Motor neuron (in vitro differentiated cells): ENCODE data around the gene LIPC. TPM values are rescaled to one million over a fixed set of nuclear protein-coding genes. Genes with fewer than 3 reads are reported as not detected.

Experiments used
- ATAC-seq, 8 experiments: fragments of 200-7000 bp; cut with Tn5 transposase; replicated peaks in 6 of 8; 2 replicates each; pipeline ENCODE4 v1.8.0; 2021; ENCODE audit warnings: mild to moderate bottlenecking in 8 of 8, moderate library complexity in 8 of 8
- H3K27ac ChIP-seq, 2 donors: fragments of 250-450 bp; sonication (Bioruptor Pico); 2 replicates each; pipeline ENCODE4 v1.9.0; 2021; ENCODE audit warnings: antibody characterized with exemption in 2 of 2, mild to moderate bottlenecking in 2 of 2, moderate library complexity in 1 of 2
- H3K4me1 ChIP-seq, 2 donors: fragments of 250-450 bp; sonication (Bioruptor Pico); replicated peaks in 1 of 2; 2 replicates each; pipeline ENCODE4 v1.6.1; 2021; ENCODE audit warnings: antibody characterized with exemption in 2 of 2, mild to moderate bottlenecking in 2 of 2, moderate library complexity in 1 of 2
- H3K4me3 ChIP-seq, 5 donors: fragments of 250-450 bp; sonication (Bioruptor Pico); 2 replicates each; pipeline ENCODE4 v1.9.0; 2021; ENCODE audit warnings: antibody characterized with exemption in 5 of 5, mild to moderate bottlenecking in 5 of 5, moderate library complexity in 4 of 5
- WGBS, 10 experiments: fragments of 450-650 bp; shearing (Covaris generic); methylation state at CpG; one replicate each; pipeline ENCODE4 v1.0.0; 2022; 5-methylcytosine and 5-hydroxymethylcytosine counted together
- in situ Hi-C, 9 experiments: fragments of 400-800 bp; cut with MboI; loops; one replicate each; pipeline ENCODE4 v1.15.0; 2021; ENCODE audit warnings: low sequenced_read_pairs in 9 of 9, low pct_unique_long_range_greater_than_20kb in 2 of 9; ENCODE audit not compliant: unreplicated experiment in 9 of 9
- total RNA-seq, 8 experiments: library from RNA; unstranded; fragments of 300-600 nt; gene quantifications; 2 replicates each; pipeline versions ENCODE4 v1.2.3 to v1.2.4, GENCODE V29; 2022

The LIPC gene
- total RNA-seq, 8 experiments from 2014 or later, result 0.14 to 5.0 (median 0.47) TPM; not detected in 5

GRCh38 chr15:58526647-58527192, 94.9 kb downstream of the LIPC start:
- Histone ChIP-seq H3K4me1 (no peaks in the 10 kb centered on the region), H3K27ac (no peak overlapping the region), H3K4me3 (no peak overlapping the region)
- WGBS, 10 experiments, result 71 to 100% (median 82%) methylated on average over 2 to 6 of the region's 7 CpGs; no CpG with 5 or more reads in 4 of the 10 experiments
- in situ Hi-C loops, result no loop called here
- no peak for ATAC-seq

DNA sequence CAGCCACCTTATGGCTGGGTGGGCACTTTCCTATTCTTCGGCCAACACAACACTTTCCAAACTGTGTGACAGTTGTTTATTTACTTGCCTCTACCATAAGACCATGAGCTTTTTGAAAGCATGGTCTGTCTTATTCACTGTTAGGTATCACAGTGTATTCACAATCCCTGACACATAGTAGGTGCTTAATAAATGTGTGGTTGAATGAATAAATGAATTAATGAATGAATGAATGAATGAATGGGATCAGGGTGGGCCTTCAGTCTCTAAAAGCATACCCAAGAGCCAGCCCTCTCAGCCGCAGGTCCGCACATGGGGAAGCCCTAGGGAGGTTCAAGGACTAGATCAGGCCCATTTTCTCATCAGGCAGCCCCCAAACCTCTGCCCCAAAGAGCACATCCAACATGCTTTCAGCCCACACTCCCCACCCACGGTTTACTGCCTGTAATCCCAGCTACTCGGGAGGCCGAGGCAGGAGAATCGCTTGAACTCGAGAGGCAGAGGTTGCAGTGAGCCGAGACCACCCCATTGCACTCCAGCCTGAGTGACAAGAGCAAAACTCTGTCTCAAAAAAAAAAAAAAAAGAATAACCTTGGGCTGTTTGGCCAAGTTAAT, 95.9 kb downstream of the LIPC start:
- no peak for ATAC-seq
- H3K27ac ChIP-seq, result no peak overlapping the region
- no peak overlapping the region for H3K4me3 ChIP-seq
- in situ Hi-C loops, result no loop called here
- no peaks in the 10 kb centered on the region for H3K4me1 ChIP-seq
- 53 to 100% (median 92%) methylated on average over 1 to 5 of the region's 9 CpGs; no CpG with 5 or more reads in 2 of the 10 experiments for WGBS, 10 experiments

DNA sequence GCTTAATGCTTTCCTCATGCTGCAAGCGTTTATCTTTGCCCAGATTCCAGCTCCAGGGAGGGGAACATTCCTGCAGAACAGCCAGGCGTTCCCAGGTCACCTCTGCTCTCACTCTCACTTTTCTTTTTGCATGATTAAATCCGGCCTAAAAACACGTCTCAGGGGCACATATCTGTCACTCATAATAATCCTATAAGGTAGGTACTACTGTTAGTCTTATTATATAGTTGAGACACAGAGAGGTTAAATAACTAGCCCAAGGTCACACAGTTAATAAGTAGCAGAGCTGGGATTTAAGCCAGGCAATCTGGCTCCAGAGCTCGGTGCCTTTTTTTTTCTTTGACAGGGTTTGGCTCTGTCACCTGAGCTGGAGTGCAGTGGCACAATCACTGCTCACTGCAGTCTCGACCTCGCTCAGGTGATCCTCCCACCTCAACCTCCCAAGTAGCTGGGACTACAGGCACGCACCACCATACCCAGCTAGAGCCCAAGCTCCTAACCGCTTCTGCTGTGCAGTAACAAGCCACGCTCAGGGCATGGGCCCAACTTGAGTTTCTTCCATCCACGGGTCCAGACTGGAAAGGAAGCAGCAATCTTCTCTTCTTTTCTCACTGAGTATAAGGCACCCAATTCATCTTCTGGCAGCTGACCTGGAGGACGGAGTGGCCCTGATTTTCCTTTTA, 96.5 kb downstream of the LIPC start:
- H3K4me1 ChIP-seq, result no peaks in the 10 kb centered on the region
- in situ Hi-C loops, result no loop called here
- H3K4me3 ChIP-seq, result no peak overlapping the region
- peak in 3 of 8 experiments; percentile 30 to 74 (median 63) for ATAC-seq
- WGBS, 10 experiments, result 33 to 85% (median 71%) methylated on average over 1 to 9 of the region's 12 CpGs; no CpG with 5 or more reads in 2 of the 10 experiments
- H3K27ac ChIP-seq, result no peak overlapping the region

- in situ Hi-C loops, result no loop called here
- 33 to 100% (median 100%) methylated on average over 1 to 2 of the region's 2 CpGs; no CpG with 5 or more reads in 4 of the 10 experiments for WGBS, 10 experiments
- Histone ChIP-seq H3K27ac (no peak overlapping the region), H3K4me3 (no peak overlapping the region), H3K4me1 (no peaks in the 10 kb centered on the region)
- ATAC-seq, result no peak
These were observed 97.2 kb downstream of the LIPC start for GRCh38 chr15:58529041-58529440.

DNA sequence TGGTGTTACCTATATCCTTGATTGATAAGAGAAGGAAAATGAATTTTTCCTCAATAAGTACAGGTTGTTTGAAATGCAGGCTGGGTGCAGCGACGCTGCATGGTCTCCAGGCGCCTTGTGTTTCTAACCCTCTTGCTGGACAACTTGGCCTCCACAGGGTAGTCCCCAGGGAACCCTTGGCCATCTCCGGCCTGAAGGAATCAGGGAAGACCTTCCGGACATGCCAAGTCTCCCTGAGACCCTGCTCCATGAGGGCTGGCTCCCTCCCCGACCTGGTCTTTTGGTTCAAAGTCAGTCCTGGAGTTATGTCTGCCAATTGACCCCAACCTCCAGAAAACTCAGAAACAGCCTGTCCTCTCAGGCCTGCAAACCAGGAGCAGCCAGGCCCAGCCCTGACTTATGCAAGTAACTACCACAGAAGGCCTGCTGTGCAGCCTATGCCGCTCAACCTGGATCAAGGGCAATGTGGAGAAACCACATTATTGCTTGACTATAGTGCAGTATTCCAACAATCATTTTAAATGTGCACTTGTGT, 98.3 kb downstream of the LIPC start:
- 78 to 97% (median 83%) methylated on average over 3 to 7 of the region's 7 CpGs; no CpG with 5 or more reads in 6 of the 10 experiments for WGBS, 10 experiments

GRCh38 chr15:58532126-58532525, 100.3 kb downstream of the LIPC start:
- 80 to 100% (median 100%) methylated on average over 1 to 3 of the region's 3 CpGs; no CpG with 5 or more reads in 5 of the 10 experiments for WGBS, 10 experiments
- in situ Hi-C loops, result no loop called here
- no peak for ATAC-seq
- no peak overlapping the region for H3K4me3 ChIP-seq
- H3K27ac ChIP-seq, result no peak overlapping the region
- H3K4me1 ChIP-seq, result no peaks in the 10 kb centered on the region

More for the DNA sequence above, 98.3 kb downstream of the LIPC start:
- no peak overlapping the region for H3K4me3 ChIP-seq
- in situ Hi-C loops, result no loop called here
- ATAC-seq, result no peak
- H3K4me1 ChIP-seq, result no peaks in the 10 kb centered on the region
- no peak overlapping the region for H3K27ac ChIP-seq

DNA sequence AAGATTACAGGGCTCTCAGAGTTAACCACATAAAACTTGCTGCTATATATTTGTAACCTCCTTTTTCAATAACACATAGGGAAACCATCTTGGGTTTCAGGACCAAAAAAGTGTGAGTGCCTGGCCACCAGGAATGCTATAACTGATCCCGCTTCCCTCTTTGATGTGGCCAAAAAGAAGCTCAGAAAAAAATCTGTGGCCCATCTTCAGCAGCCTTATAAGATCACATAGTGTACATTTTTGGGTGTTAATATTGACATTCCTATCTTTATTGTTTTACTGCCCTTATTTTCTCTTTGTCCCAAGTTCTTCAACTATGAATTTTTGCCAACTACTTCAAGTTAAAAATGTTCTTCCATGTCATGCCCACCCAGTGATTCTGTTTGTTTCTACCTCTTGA, 102.8 kb downstream of the LIPC start:
- Histone ChIP-seq H3K4me1 (no peaks in the 10 kb centered on the region), H3K27ac (no peak overlapping the region), H3K4me3 (no peak overlapping the region)
- WGBS, 10 experiments, result 67 to 100% (median 100%) methylated on average over 1 of the region's 1 CpG; no CpG with 5 or more reads in 6 of the 10 experiments
- in situ Hi-C loops, result no loop called here
- no peak for ATAC-seq

- in situ Hi-C loops, result no loop called here
- Histone ChIP-seq H3K4me1 (no peaks in the 10 kb centered on the region), H3K4me3 (no peak overlapping the region), H3K27ac (no peak overlapping the region)
- WGBS, 10 experiments, result 28 to 100% (median 81%) methylated on average over 2 to 5 of the region's 5 CpGs; no CpG with 5 or more reads in 2 of the 10 experiments
- no peak for ATAC-seq
These were observed 103.5 kb downstream of the LIPC start for GRCh38 chr15:58535337-58535736.

GRCh38 chr15:58535894-58536293, 104.1 kb downstream of the LIPC start:
- ATAC-seq, result no peak
- no peaks in the 10 kb centered on the region for H3K4me1 ChIP-seq
- 66 to 100% (median 92%) methylated on average over 2 to 6 of the region's 6 CpGs; no CpG with 5 or more reads in 2 of the 10 experiments for WGBS, 10 experiments
- no peak overlapping the region for H3K4me3 ChIP-seq
- in situ Hi-C loops, result no loop called here
- H3K27ac ChIP-seq, result no peak overlapping the region

GRCh38 chr15:58536414-58536813, 104.6 kb downstream of the LIPC start:
- WGBS, 10 experiments, result 80 to 100% (median 83%) methylated on average over 1 to 4 of the region's 4 CpGs; no CpG with 5 or more reads in 3 of the 10 experiments
- H3K4me1 ChIP-seq, result no peaks in the 10 kb centered on the region
- ATAC-seq, result no peak
- in situ Hi-C loops, result no loop called here
- H3K4me3 ChIP-seq, result no peak overlapping the region
- H3K27ac ChIP-seq, result no peak overlapping the region

GRCh38 chr15:58537033-58537432, 105.2 kb downstream of the LIPC start:
- H3K27ac ChIP-seq, result no peak overlapping the region
- WGBS, 10 experiments, result 90 to 100% (median 93%) methylated on average over 1 to 4 of the region's 9 CpGs; no CpG with 5 or more reads in 6 of the 10 experiments
- H3K4me1 ChIP-seq, result no peaks in the 10 kb centered on the region
- H3K4me3 ChIP-seq, result no peak overlapping the region
- ATAC-seq, result no peak
- in situ Hi-C loops, result no loop called here

GRCh38 chr15:58538225-58538727, 106.5 kb downstream of the LIPC start:
- in situ Hi-C loops, result no loop called here
- ATAC-seq, result no peak
- Histone ChIP-seq H3K27ac (no peak overlapping the region), H3K4me3 (no peak overlapping the region), H3K4me1 (no peaks in the 10 kb centered on the region)
- 42 to 98% (median 88%) methylated on average over 2 to 16 of the region's 16 CpGs; no CpG with 5 or more reads in 1 of the 10 experiments for WGBS, 10 experiments

DNA sequence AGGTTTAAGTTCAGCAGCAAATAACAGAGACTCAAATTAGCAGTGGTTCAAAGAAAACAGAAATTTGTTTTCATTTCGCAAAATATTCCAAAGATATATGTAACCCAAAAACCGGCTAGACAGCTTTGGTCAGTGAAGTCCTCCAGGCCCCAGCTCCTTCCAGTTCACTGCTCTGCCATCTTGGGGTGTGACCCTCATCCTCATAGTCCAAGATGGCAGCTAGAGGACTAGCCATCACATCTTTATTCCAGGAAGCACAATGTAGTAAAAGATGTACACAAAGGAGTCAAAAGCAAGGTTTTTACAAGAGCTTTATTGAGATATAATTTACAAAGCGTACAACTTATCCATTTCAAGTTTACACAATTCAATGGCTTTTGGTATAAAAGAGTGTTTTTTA, 107.1 kb downstream of the LIPC start:
- Histone ChIP-seq H3K4me1 (no peaks in the 10 kb centered on the region), H3K4me3 (no peak overlapping the region), H3K27ac (no peak overlapping the region)
- no peak for ATAC-seq
- WGBS, 10 experiments, result 75 to 100% (median 98%) methylated on average over 1 to 3 of the region's 3 CpGs; no CpG with 5 or more reads in 2 of the 10 experiments
- in situ Hi-C loops, result no loop called here
